Fibroblast of mammary gland (primary cell): ENCODE measurements around the gene RASGRP2.

ENCODE experiments used
- DNase-seq: peaks from one replicate; pipeline ENCODE4 v3.0.0-alpha.2; 2010; ENCODE audit warnings: low read depth
- H3K4me3 ChIP-seq: 2 replicates; pipeline ENCODE4 v1.5.1; 2011; ENCODE audit warnings: low read depth, mild to moderate bottlenecking, low read length, moderate library complexity; ENCODE audit not compliant: control insufficient read depth
- TF ChIP-seq, protein P1 (sequence below): conservative IDR thresholded peaks from 2 replicates; pipeline ENCODE4 v1.5.1; 2011; ENCODE audit warnings: low read depth, low read length, inconsistent platforms; ENCODE audit not compliant: control insufficient read depth, insufficient read depth

RASGRP2 gene

GRCh38 chr11:64755681-64756361, 11.9 kb upstream of the RASGRP2 start:
- TF ChIP-seq, protein P1, sequence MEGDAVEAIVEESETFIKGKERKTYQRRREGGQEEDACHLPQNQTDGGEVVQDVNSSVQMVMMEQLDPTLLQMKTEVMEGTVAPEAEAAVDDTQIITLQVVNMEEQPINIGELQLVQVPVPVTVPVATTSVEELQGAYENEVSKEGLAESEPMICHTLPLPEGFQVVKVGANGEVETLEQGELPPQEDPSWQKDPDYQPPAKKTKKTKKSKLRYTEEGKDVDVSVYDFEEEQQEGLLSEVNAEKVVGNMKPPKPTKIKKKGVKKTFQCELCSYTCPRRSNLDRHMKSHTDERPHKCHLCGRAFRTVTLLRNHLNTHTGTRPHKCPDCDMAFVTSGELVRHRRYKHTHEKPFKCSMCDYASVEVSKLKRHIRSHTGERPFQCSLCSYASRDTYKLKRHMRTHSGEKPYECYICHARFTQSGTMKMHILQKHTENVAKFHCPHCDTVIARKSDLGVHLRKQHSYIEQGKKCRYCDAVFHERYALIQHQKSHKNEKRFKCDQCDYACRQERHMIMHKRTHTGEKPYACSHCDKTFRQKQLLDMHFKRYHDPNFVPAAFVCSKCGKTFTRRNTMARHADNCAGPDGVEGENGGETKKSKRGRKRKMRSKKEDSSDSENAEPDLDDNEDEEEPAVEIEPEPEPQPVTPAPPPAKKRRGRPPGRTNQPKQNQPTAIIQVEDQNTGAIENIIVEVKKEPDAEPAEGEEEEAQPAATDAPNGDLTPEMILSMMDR: no peak
- no peak overlapping the region for H3K4me3 ChIP-seq
- DNase-seq: no peak

DNA sequence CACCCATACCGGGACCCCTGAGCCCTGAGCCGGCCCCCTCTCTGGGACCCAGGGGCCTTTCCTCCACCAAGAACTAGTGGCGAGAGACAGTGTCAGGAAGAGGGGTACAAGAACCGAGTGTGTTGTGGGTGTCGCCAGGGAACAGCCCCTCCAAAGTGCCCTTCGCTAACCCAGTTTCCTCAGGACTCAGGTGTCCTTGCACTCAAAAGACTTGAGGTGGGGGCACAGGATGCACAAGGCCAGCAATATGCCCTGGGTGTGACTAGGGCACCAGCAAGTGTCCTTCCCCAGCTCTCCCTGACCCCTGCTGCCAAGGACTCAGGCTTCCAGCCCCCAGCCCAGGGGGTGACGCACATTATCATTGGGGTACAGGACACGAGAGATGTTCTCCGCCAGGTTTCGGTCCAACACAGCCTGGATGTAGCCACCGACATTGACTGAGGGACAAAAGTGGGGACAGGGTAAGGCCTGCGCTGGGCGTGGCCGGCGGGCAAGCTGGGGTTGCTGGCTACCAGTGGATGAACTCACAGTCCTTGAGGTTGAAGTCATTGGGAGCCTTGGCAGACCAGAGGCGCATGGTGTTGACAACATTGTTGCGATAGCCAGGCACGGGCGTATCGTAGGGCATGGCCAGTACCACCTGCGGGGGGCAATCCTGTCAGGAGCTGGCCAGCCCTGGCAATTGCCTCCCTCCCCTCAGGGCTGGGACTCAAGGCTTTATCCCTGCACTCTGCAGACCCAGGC, 11.1 kb upstream of the RASGRP2 start:
- TF ChIP-seq, protein P1: no peak
- DNase-seq: no peak
- H3K4me3 ChIP-seq: no peak overlapping the region

DNA sequence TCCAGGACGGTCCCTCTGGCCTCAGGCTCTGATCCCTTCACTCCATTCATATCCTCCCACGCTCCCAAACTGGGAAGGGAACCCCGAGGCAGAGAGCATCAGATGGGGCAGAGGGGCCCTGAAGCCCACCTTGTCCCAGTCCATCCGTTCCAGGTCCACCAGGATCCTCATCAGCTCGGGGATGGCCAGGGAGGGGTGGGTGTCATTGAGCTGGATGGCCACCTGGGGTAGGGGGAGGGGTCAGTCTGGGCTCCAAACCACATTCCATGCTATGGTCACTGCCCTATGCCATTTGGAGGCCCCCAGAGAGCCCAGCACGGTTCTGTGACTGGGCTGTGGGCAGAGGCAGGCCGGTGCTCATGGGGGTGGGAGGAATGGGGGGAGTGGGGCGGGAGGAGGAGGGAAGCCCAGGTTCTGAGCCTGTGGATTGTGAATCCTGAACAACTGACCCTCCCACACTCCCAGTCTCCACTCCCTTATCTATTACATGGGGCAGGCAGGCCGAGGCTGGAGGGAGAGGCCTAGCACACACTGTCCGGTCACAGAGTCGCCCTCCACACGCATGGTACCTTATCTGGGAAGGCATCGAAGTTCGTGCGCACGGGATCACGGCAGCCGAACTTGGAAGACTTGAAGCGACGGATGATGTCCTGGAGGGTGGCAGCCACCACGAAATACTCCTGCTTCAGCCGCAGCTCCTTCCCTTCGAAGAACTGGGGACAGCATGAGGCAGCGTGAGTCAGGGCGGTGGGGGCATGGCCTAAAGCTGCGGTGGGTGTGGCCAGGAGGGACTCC, 10.4 kb upstream of the RASGRP2 start:
- TF ChIP-seq, protein P1: no peak
- no peak overlapping the region for H3K4me3 ChIP-seq
- DNase-seq: no peak

DNA sequence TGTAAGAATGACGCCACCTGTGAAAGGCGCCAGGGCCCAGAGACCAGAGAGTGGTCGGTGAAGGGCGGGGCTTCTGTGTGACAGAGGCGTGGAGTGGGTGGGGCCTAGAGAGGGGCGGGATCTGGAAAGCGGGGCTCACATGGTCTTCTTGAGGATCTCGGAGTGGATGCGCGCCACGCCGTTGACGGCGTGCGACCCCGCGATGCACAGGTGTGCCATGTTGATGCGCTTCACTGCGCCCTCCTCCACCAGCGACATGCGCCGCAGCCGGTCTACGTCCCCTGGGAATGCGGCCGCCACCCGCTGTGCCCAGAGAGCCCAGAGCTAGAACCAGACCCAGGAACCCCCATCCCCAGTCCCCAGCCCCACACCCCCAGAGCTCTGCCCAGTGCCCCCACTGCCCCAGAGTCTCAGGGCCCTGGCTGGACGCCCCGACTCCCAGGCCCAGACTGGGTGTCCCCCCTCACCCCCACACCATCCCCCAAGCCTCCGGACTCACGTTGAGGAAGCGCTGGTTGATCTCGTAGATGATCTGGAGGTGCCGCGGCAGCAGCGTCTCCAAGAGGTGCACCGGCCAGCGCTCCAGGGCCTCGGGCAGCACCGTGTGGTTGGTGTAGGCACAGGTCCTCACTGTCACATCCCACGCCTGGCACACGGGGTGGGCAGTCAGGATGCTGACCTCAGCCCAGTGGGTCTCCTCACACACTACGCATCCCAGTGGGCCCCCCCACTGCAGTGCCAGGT, 9.6 kb upstream of the RASGRP2 start:
- TF ChIP-seq, protein P1: no peak
- H3K4me3 ChIP-seq: no peak overlapping the region
- DNase-seq: no peak

DNA sequence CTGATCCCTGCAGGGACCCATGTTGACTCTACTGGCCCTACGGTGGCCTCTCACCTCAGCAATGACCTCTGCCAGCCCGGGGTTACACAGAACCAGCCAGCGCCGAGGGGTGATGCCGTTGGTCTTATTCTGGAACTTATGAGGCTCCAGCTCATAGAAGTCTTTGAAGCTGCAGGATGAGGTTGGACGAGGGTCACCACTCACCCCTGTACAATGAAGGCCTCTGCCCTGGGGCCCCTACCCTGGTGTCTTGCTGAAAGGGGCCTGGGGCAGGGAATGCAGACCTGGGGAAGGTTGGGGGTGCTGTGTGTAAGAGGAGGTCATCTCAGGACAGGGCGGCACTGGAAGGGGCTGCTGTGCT, 9.1 kb upstream of the RASGRP2 start:
- TF ChIP-seq, protein P1: no peak
- no peak for DNase-seq
- H3K4me3 ChIP-seq: no peak overlapping the region
